Activated T-cell treated with anti-CD3 and anti-CD28 coated beads for 1 hour (primary cell): ENCODE results near the gene PTPRN2.

Source experiments
- DNase-seq: peaks from one replicate; pipeline ENCODE4 v3.0.0-alpha.2; 2020; ENCODE audit warnings: low read depth

Gene PTPRN2

DNA sequence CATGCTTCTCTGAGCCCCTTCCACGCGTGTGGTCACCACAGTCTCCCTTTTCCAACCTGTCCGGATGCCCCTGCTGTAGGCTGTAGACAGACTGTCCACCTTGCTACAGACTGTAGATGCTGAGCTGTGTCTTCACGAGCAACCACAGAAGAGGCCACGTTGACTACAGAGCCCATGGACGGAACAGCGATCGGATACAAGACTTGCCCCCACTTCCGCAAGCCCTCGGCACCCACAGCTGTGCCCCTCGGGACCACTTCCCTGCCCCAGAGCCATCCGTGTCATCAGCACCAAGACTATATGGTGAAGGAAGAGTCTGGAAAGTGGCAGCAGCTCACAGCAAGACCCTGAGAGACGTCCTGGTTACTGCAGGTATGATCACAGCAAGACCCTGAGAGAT is 759.4 kb downstream of the PTPRN2 start:
- no peak for DNase-seq

DNA sequence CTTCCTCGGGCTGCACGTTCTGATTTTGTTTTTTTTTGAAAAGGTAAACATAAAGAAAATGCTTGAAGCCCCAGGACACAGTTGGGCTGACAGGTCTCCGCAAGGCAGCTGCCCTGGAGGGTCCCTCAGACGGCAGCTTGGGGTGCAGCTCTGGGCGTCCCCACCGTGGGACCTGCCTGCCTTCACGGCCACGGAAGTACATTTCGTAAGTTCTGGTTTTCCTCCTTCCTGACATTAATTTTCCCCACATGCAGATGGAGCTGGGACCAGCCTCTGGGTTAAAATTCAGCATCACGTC is 759.8 kb downstream of the PTPRN2 start:
- DNase-seq, result no peak

DNA sequence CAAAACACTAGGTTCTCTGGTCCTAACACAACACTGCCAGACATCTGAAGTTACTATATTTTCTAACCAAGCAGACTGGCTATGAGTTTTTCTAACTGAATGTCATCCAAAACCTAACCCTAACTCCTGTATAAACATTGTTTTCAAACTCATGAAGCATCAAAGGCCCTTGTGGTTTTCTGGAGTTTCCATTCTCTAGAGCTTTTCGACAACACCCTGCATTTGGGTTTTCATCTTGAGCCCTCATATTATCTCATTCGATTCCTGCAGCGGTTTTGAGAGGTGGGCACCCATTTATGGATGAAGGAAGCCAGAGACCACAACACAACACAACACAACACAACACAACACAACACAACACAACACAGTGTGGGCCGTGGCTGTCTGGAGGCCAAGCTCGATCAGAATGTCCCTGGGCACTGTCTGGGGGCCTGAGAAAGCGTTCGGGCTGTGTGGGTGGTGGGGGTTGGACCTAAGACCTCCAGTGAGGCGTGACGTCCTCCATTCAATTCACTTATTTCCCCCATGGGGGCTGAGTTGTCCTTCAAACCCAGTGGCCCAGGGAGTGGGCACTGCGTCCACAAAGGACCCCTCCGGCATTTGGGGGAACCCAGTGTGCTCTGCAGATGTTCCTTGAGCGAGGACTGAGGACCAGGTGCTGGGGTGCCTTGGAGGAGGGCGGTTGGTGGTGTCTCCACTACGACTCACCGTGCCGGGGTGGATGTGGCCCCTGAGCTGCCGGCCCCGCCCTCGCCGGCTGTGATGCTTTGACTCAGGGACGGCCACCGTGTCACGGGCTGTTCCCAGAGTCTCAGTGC is 760.4 kb downstream of the PTPRN2 start:
- no peak for DNase-seq

DNA sequence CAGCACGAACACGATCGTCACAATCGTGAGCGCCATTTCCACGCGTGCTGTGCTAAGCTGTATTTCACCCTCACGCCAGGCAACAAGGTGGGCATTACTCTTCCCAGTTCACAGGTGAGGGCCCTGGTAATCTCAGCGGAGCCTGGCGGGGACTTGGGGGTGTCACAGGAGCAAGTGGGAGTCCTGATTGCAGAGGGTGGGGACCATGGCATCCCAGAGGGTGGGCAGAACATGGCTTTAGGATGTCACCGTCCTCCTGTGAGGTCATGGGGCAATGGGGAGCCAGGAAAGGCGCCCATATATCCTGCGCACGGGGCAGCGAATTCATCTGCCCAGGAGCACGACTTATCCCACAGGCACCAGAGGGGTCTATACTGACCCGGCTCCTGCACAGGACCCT is 761.1 kb downstream of the PTPRN2 start:
- no peak for DNase-seq

DNA sequence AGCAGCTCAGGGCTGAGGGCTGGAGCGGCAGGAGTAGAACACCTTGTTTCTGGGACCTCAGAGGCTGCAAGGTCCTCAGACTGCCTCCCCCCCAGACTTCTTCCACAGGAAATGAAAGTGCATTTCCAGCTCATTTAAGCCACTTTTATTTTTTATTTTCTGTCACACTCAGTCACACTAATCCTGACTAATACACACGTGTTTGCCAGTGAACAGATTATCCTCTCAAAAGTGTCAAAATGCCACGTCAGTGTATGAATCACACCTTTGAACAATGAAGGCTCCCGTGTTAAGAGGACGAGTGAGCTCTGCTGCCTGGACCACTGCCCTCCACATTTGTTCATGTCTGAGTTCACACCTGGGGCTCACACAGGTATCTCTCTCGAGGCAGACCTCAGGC is 762.3 kb downstream of the PTPRN2 start:
- DNase-seq, result no peak

DNA sequence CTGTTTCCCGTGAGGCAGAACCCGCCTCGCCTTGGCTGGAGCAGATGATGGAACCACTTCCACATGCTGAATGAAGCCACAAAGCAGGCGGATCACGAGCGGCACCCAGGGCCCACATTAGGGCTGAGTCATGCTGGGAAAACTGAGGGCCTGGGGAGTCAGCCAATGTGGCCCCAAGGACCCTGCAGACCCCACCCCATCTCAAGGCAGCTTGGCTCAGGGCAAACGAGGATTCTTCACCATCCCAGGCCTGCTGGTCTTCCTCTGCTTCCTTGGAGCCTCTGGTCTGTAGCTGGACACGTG is 762.9 kb downstream of the PTPRN2 start:
- DNase-seq, result no peak

DNA sequence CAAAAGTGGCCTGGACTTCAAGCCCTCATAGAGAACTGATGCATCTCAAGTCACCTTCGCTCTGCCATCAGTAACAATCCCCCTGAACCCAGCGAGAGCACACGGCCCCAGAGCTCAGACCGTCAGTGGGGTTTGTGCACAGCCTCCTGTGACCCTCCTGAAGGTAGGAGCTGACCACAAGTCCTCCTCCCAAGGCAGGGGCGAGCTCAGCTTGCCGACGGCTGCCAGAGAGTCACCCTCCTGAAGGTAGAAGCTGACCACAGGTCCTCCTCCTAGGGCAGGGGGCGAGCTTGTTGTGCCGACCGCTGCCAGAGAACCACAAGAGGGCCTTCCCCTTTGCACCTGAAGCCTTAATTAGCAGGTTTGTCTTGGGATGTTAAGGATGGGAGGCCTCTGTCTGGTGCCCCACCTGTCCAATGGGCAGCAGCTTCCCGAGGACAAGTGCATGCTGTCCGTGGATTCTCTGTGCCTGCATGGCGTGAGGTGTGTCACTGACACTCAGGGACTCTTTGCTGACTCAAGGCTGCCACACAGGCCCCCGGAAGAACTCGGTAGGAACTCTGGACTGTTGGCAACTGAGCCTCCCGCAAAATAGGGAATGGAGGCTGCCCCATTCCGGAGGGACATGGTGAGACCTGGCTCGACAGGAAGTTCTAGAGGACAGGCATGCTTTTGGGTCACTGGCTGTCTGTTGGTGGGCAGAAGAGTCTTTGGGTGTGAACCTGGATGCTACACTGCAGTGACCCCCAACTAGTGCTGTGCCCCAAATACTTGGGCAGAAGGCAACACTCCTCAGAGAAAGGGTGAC is 763.4 kb downstream of the PTPRN2 start:
- DNase-seq, result no peak

DNA sequence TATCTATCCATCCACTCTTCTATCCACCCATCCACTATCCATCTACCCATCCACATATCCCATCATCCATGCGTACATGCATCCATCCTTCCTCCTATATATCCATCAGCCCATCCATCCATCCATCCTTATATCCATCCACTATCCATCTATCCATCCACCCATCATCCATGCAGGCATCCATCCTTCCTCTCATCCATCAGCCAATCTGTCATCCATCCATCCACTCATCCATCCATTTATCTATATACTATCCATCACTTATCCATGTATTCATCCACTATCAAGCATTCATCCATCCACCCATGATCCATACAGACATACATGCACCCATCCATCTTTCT is 765.0 kb downstream of the PTPRN2 start:
- DNase-seq, result no peak

DNA sequence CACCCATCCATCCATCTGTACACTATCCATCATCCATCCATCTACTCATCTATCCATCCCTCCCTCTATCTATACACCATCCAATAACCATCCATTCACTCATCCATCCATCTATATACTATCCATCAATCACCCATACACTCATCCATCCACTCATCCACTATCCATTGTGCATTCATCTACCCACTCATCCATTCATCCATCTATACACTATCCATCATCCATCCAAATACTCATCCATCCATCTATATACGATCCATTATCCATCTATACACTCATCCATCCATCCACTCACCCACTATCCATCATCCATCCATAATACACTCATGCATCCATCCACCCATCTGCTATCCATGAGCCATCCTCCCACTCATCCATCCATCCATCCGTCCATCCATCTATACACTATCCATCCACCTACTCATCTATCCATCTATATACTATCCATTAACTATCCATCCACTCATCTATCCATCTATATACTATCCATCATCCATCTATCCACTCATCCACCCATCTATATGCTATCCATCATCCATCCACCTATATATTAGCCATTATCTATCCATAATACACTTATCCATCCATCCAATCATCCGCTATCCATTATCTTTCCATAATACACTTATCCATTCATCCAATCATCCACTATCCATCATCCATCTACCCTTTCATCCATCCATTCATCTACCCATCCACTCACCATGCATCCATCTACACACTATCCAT is 765.5 kb downstream of the PTPRN2 start:
- DNase-seq, result no peak

DNA sequence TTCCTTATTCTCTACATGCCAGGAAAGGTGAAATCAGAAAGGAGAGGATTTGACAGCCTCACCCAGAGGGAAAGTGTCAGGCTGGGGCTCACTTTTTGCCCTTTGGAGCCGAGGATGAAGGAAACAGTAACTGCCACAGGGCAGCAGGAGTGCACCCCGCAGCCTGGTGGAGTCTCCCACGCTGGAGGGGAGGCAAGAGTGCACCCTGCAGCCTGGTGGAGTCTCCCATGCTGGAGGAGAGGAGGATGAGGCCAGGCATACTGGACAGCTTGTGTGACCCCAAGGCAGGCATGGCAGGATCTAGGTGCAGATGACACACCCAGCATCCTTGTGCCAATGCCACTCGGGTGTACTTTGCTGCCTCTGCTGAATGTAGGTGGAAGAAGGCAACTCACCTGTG is 766.8 kb downstream of the PTPRN2 start:
- DNase-seq, result no peak

DNA sequence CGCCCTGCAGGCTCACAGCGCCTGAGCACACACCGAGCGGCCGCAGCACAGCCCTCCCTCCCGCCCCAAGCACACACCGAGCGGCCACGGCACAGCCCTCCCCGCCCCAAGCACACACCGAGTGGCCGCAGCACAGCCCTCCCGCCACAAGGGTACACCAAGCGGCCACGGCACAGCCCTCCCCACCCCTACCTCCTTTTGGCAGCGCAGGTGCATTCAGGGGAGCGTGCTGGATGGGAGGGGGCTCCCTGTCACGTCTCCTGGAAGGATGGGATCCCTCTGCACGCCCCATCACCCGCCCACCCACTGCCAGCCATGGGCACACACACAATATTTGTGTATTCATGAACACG is 768.2 kb downstream of the PTPRN2 start:
- no peak for DNase-seq

DNA sequence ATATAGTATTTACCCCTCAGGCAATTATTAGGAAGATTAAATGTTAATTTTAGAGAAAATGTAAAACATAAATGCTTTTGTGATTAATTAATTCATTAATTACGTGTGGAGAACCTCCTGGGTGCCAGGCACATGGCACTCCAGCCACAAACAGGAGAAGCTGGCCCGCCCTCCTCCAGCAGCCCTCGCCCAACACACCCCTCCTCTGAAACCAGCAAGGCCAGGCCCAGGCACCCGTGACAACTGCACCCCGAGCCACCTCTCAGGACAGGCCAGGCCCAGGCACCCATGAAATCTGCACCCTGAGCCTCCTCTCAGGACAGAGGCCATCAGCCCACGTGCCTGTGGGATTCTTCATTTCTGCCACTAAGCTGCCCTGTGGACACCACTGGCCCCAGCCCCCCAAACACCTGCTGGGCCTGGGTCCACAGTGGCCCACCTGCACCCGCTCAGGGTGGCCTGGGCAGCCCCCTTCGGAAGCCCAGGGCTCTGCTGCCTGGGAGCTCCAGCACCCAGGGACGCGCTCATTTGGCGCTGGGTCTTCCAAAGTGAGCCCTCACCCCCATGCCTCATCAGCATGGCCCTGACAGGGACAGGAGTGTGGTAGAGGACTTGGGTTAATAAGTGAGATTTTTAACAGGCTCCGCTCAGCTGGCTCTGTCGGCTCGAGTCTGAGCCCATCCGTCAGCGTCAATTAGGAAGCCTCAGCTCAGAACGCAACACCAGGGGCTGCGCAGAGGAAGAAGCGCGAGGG is 768.7 kb downstream of the PTPRN2 start:
- DNase-seq, result no peak

DNA sequence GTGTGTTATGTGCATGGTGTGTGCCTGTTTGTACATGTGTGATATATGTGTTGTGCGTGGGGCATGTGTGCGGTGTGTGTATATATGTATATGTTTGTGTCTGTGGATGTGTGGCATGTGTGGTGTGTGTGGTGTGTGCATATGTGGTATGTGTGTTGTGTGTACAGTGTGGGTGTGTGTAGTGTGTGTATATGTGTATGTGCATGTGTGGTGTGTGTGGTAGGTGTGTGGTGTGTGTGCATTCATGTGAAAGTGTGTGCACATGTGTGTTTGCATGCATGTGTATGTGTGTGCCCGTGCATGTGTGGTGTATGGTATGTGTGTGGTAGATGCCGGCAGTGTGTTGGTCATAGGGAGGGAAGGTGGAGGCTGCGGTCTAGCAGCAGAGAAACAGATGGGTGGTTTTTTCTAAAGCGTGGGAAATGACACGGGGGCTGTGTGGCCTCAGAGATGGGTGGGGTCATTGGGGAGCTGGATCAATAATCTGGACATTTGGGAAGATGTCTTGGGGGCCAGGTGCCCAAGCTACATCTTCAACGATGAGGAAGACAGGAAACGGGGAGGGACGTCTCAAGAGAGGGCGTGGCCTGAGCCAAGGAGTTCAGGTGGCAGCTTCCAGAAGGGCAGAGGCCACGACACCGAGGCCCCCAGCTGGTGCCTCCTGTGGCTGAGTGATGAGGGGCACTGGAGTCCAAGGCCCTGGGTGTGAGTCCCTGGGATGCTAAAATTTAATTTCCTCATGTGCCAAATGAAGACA is 769.5 kb downstream of the PTPRN2 start:
- DNase-seq, result no peak

DNA sequence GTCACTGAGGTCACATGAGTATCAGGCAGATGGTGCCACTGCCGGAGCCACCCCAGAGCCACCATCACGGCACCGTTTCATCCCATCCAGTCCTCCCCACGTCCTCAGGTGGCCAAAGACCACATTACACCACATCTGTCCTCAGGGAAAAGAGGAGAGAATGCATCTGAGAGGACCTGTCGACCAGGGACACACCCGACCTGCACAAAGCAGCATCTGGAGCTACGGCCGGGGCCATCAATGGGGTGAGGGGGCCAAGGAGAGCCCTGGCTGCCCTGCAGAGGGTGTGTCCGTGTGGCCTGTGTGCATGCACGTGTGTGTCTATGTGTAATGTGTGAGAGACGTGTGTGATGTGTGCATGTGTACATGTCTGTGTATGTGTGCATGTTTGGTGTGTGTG is 770.2 kb downstream of the PTPRN2 start:
- no peak for DNase-seq

DNA sequence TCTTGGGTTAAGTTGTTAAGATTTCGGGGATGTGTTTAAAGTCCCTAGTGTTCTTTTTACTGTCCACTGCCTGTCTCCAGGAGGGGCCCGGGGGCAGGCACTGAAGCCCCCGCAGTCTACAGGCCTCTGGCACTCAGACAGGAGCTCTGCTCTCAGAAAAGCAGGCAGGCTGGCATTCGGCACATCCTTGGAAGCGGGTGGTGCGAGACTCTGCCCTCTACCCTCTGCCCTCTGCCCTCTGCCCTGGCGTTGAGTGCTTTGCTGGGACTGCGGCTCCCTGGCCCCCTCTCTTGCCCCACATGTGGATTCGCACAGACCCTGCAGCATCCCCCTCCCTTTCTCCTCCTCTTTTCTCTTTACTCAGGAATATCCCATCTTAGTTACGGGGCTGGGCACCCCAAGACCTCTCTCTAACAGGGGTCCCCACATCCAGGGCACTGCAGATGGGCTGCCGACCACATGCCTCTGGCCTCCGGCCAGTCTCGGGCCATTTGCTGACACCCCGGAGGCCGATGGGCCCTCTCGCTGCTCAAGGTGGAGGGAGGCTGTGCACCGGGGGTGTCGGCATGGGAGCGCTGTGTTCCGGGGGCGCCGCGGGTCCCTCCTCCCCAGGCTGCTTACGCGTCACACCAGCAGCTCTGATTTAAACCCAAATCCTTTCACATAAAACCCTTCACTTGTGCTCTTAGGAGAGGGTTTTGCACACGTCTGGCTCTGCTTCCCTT is 770.9 kb downstream of the PTPRN2 start:
- no peak for DNase-seq

DNA sequence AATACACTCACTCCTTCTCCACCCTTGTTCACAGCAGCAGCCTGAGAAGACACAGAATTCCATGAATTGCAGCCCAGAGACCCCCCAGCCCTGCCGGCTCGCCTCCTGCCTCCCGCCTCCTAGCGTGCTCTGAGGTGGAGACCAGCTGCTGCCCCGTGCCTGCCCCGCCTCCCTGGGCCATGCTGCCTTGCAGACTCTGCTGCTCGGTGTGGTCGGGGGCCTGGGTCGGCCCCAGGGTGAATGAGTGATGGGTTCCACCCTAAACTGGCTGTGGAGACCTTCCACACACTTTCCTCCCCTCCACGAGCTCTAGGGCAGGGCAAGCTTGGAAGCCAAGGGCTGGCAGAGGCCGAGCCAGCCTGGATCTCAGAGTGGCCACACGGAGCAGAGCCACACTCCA is 771.5 kb downstream of the PTPRN2 start:
- DNase-seq, result no peak

DNA sequence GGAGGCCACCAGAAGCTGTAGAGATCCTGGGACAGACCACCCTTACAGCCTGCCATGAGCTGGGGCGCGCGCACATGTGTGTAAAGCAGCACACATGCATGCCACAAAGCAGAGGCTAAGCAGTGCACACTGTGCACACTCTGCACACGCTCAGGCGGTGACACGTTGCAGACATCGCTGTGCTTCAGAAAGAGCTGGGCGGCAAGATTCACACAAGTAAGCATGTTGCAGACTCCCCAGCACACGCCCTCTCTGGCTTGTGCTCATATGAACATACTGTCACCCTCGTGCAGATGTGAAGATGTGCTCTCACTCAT is 772.0 kb downstream of the PTPRN2 start:
- DNase-seq, result no peak

DNA sequence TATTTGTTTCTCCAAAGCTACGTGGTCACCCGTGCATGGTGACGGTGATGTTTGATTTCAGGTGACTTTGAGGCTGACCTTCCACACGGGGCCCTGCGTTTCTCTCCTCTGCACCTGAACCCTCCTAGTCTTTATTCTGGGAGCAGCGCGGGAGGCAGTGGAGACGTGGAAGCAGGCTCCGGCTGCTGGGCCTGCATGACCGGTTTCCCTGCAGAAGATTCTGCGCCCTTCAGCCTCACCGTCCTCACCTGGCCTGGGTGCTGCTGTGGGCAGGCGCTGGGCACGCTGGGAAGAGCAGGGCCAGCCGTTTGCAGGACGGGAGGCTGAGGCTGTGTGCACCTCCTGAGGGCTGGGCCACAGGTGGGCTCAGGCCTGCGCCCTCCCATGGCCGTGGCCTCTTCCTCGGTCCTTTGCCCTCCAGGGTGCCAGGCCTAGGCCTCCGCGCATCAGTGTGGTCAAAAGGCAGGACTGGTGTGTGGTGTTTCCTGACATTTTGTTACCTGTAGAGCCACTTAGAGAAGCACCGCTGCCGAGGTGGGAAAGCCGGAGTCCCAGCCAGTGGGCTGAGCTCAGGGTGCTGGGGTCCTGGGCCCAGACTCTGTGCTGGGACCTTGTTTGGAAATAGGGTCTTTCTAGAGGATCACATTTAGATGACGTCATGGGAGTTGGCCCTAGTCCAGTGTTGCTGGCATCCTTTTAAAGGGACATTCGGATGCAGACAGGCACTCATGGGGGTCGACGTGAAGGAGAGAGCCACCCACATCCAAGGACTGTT is 772.5 kb downstream of the PTPRN2 start:
- no peak for DNase-seq

DNA sequence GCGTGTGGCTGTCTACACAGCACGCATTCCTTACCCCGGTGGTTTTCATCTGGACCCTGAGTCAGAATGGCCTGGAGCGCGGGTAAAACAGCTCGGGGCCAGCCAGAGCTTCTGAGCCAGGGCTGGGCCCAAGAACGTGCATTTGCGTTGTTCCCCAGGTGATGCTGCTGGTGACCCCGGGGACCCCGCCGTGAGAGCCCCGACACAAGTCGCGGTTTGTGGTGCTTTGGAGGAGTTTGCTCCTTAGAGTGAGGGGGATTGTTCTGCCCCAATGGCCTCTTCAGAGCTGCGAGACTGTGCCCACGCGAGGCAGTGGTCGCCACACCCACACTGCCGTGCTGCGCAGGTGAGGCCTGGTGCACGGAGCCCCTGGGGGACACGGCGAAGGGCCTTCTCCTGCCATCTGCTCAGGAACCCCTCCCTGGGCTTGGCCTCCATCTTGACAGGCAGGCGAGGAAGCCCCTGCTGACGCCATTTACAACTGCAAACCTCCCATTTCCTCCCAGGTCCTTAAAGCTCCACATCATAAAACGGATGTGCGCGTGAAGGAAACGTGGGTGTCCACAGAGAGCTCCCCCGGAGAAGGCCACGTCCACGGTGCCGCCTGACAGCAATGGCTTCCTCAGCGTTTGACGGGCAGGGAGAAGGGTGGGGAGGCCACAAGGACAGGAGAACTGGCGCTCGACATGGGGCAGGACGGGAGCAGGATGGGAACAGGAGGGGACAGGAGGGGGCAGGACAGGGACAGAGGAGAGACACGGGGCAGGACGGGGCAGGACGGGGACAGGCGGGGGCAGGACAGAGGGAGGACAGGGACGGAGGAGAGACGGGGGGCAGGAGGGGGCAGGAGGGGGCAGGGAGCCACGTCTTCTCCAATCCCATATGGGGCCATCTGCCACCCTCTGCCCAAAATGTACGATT is 773.6 kb downstream of the PTPRN2 start:
- no peak for DNase-seq

DNA sequence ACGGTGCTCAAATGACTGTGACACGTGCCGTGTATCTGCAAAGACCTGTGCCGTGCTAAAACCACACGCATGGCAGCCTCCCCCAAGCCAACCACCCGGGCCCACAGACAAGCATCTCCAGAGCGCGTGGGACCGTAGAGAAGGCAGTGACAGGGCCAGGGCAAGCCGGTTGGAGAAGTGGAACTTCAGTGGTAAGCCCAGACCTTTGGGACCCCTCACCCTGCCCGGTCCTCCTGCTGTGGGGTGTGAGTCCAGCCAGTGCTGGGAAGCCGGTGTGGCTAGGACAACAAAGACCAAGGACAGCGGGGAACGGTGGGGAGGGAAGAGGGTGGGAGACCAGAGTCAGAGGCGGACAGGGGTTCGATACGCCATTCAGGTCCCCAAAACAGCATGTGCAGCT is 774.6 kb downstream of the PTPRN2 start:
- no peak for DNase-seq
